ENCODE data around the gene SARDH. TPM values are rescaled to one million over a fixed set of nuclear protein-coding genes. Genes with fewer than 3 reads are reported as not detected.

The SARDH gene
- total RNA-seq, 1 donor from 2014 or later = 0.56 TPM

GRCh38 chr9:133621725-133622267 lies 116.4 kb downstream of the SARDH start:
- H3K4me3 Mint-ChIP-seq (ENCODE audit: unreplicated experiment) = no peak overlapping the region
- no peak for DNase-seq (ENCODE audit: extremely low spot score, unreplicated experiment)
- no peak for TF ChIP-seq CTCF (IDR thresholded peaks at IDR 0.05)
- H3K9me3 Mint-ChIP-seq (ENCODE audit: unreplicated experiment) = peaks cover 10% of the 10 kb centered on the region
- H3K27ac Mint-ChIP-seq (ENCODE audit: unreplicated experiment) = no peak overlapping the region
- H3K27me3 Mint-ChIP-seq (ENCODE audit: unreplicated experiment) = peaks cover 52% of the 10 kb centered on the region
- no peaks in the 10 kb centered on the region for H3K36me3 Mint-ChIP-seq (ENCODE audit: unreplicated experiment)
- no peaks in the 10 kb centered on the region for H3K4me1 Mint-ChIP-seq (ENCODE audit: unreplicated experiment)

DNA sequence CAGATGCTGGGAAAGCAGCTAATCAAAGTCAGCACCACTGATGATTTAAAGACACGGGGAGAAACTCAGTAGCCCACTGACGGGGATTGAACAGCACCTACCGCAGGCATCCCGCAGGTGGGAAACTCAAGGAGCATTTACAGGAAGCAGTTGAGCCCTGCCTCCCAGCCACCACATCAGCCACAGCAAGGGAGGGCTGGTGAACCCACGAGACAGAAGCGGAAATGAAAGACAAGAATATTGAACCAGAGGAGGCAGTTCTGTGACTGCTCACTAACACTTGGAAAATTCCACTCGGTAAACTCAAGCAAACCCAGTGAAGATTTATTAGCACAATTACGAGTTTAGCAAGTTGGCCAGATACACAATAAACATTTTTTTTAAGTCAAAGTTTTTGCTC lies 118.4 kb downstream of the SARDH start:
- H3K9me3 Mint-ChIP-seq (ENCODE audit: unreplicated experiment) = no peaks in the 10 kb centered on the region
- TF ChIP-seq CTCF (IDR thresholded peaks at IDR 0.05) = no peak
- no peak for DNase-seq (ENCODE audit: extremely low spot score, unreplicated experiment)
- H3K27me3 Mint-ChIP-seq (ENCODE audit: unreplicated experiment) = peaks cover 48% of the 10 kb centered on the region
- no peak overlapping the region for H3K4me3 Mint-ChIP-seq (ENCODE audit: unreplicated experiment)
- H3K4me1 Mint-ChIP-seq (ENCODE audit: unreplicated experiment) = no peaks in the 10 kb centered on the region
- H3K27ac Mint-ChIP-seq (ENCODE audit: unreplicated experiment) = no peak overlapping the region
- no peaks in the 10 kb centered on the region for H3K36me3 Mint-ChIP-seq (ENCODE audit: unreplicated experiment)

DNA sequence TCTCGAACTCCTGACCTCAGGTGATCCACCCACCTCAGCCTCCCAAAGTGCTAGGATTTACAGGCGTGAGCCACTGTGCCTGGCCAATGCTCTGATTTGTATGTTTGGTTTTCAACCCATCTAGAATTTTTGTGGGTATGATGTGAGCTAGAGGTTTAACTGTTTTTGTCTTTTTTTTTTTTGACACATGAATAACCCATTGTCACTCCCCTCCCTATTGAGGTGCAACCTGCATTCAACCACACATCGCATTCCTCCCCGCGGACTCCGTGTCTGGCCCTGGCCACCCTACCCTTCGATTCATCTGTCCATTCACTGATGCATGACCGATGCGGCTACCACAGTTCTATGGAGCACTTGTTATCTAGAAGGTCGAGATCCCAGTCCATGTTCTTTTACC lies 119.4 kb downstream of the SARDH start:
- H3K27me3 Mint-ChIP-seq (ENCODE audit: unreplicated experiment) = peaks cover 56% of the 10 kb centered on the region
- H3K27ac Mint-ChIP-seq (ENCODE audit: unreplicated experiment) = no peak overlapping the region
- H3K4me3 Mint-ChIP-seq (ENCODE audit: unreplicated experiment) = no peak overlapping the region
- no peaks in the 10 kb centered on the region for H3K9me3 Mint-ChIP-seq (ENCODE audit: unreplicated experiment)
- no peak for DNase-seq (ENCODE audit: extremely low spot score, unreplicated experiment)
- no peaks in the 10 kb centered on the region for H3K36me3 Mint-ChIP-seq (ENCODE audit: unreplicated experiment)
- no peaks in the 10 kb centered on the region for H3K4me1 Mint-ChIP-seq (ENCODE audit: unreplicated experiment)
- no peak for TF ChIP-seq CTCF (IDR thresholded peaks at IDR 0.05)

- H3K4me1 Mint-ChIP-seq (ENCODE audit: unreplicated experiment) = no peaks in the 10 kb centered on the region
Measured at GRCh38 chr9:133616643-133617405, 121.3 kb downstream of the SARDH start.

More at GRCh38 chr9:133616643-133617405, 121.3 kb downstream of the SARDH start:
- no peak for DNase-seq (ENCODE audit: extremely low spot score, unreplicated experiment)
- H3K36me3 Mint-ChIP-seq (ENCODE audit: unreplicated experiment) = no peaks in the 10 kb centered on the region
- H3K9me3 Mint-ChIP-seq (ENCODE audit: unreplicated experiment) = no peaks in the 10 kb centered on the region
- TF ChIP-seq CTCF (IDR thresholded peaks at IDR 0.05) = no peak
- peaks cover 59% of the 10 kb centered on the region for H3K27me3 Mint-ChIP-seq (ENCODE audit: unreplicated experiment)
- no peak overlapping the region for H3K27ac Mint-ChIP-seq (ENCODE audit: unreplicated experiment)
- no peak overlapping the region for H3K4me3 Mint-ChIP-seq (ENCODE audit: unreplicated experiment)
